Hepatocyte (in vitro differentiated cells): ENCODE data around the gene KIF5C.

ENCODE experiments used
- EZH2 ChIP-seq: fragments of 200-600 bp; sonication (generic); IDR thresholded peaks from 2 replicates; pipeline ENCODE4 v1.6.1; 2016; ENCODE audit warnings: antibody characterized with exemption, mild to moderate bottlenecking, borderline replicate concordance
- TF ChIP-seq, protein P1 (sequence below): fragments of 200-600 bp; sonication (generic); IDR thresholded peaks from 2 replicates; pipeline ENCODE4 v1.5.1; 2016; ENCODE audit warnings: antibody characterized with exemption, mild to moderate bottlenecking; ENCODE audit not compliant: poor library complexity

DNA sequence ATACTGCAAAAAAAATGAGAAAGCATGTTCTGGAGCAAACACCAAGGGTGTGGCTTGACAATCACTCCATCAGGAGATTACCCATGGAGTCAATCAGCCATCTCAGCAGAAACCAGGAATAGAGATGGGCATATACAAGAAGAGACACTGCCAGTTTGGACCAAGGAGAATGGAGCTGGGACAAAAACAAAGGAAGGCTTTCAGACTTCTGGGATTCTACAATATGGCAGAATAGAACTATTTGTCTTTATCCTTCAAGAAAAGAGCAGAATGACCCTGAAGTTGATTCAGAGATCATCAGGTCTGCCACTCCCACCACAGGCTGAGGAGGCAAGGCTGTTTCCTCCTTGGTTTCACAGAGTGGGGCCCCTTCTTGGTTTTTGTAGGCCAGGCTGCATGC is 48.2 kb upstream of the KIF5C start:
- TF ChIP-seq, protein P1, sequence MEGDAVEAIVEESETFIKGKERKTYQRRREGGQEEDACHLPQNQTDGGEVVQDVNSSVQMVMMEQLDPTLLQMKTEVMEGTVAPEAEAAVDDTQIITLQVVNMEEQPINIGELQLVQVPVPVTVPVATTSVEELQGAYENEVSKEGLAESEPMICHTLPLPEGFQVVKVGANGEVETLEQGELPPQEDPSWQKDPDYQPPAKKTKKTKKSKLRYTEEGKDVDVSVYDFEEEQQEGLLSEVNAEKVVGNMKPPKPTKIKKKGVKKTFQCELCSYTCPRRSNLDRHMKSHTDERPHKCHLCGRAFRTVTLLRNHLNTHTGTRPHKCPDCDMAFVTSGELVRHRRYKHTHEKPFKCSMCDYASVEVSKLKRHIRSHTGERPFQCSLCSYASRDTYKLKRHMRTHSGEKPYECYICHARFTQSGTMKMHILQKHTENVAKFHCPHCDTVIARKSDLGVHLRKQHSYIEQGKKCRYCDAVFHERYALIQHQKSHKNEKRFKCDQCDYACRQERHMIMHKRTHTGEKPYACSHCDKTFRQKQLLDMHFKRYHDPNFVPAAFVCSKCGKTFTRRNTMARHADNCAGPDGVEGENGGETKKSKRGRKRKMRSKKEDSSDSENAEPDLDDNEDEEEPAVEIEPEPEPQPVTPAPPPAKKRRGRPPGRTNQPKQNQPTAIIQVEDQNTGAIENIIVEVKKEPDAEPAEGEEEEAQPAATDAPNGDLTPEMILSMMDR, result no peak
- no peak for TF ChIP-seq EZH2
